ENCODE measurements around the gene MEIKIN.
"Not testable (repeated sequence)": the region's sequence is repeated elsewhere in the genome, so short reads cannot be mapped to it uniquely, and the experiment has no call there.

Gene MEIKIN

DNA sequence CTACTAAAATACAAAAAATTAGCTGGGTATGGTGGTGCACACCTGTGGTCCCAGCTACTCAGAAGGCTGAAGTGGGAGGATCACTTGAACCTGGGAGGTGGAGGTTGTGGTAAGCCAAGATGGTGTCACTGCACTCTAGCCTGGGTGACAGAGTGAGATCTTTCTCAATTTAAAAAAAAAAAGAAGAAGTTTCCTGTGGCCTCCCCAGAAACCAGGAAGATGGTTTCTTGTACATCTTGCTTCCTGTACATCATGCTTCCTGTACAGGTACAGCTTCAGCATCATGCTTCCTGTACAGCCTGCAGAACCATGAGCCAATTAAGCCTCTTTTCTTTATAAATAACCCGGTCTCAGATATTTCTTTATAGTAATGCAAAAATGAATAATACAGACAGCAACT is 43.2 kb downstream of the MEIKIN start:
- not testable (repeated sequence) for DNase-seq

DNA sequence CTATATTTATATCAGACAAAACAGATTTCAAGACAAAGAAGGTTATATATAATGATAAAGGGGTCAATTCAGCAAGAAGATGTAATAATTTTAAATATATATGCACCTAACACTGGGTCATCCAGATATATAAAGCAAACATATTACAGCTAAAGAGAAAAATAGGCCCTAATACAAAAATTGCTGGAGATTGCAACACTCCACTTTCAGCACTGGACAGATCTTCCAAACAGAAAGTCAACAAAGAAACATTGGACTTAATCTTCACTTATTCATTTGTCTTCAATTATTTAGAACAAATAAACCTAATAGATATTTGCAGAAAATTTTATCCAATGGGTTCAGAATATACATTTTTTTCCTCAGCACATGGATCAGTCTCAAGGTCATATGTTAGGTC is 45.8 kb downstream of the MEIKIN start:
- DNase-seq = no peak

DNA sequence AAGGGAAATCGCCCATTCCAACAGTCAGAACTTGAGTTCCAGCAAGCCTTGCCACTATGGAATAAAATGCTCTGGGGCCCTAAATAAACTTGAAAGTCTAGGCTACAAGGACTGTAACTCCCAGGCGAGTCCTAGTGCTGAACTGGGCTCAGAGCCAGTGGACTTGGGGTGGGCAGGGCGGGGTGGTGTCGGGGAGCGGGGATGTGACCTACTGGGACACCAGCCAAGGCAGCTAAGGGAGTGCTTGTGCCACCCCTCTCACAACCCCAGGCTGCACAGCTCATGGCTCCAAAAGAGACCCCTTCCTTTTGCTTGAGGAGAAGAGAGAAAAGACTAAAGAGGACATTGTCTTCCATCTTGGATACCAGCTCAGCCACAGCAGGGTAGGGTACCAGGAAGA is 61.5 kb downstream of the MEIKIN start:
- no peak for DNase-seq

DNA sequence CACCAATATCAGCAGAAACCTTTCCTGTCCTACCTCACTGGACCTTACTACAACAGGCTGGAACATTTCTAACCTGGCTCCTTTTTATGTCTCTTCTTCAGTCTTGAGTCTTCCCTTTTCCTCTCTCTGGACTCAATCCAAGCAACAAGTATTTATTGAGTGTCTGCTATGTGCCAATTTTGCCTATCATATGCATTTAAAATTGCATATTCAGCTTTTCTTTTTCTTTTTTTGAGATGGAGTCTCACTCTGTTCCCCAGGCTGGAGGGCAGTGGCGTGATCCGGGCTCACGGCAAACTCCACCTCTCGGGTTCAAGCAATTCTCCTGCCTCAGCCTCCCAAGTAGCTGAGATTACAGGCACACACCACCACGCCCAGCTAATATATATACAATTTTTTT is 65.8 kb downstream of the MEIKIN start:
- no peak for DNase-seq

DNA sequence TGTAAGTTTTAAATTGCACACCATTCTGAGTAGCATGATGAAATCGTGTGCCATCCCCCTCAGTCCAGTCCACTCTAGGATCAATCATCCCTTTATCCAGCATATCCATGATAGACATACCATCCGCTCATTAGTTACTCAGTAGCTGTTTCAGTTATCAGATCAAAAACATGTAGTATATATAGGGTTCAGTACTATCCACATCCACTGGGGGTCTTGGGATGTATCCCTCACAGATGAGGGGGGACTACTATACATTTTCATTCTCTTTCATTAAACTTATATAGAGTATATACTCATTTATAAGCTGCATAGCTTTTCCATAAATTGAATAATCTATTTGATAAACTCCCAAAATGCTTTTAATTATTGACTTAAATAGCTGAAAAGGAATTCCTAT is 67.6 kb downstream of the MEIKIN start:
- DNase-seq = no peak

- not testable (repeated sequence) for DNase-seq
These were observed 74.2 kb downstream of the MEIKIN start for GRCh38 chr5:131871251-131871650.

GRCh38 chr5:131867524-131867923 is 77.9 kb downstream of the MEIKIN start:
- DNase-seq = no peak

- DNase-seq = no peak
These were observed 81.8 kb downstream of the MEIKIN start for GRCh38 chr5:131863700-131864099.

DNA sequence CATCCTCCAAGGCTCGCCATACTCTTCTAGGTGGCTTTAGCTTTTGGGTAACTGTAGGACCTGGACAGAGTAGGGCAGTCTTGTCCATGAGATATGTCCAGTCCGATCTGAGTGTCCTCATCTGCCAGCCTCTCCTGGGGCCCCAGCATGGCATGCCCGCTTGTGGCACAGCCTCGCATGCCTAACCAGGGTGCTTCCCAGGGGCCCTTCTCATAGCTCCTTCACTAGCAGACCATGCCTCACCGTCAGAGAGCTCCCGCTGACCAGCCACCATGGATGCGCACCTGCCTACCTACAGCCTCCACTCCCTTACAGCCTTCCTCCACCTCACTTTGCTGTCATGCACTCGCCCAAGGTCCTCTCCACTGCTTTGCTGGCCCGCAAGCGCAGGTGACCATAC is 88.1 kb downstream of the MEIKIN start:
- no peak for DNase-seq

DNA sequence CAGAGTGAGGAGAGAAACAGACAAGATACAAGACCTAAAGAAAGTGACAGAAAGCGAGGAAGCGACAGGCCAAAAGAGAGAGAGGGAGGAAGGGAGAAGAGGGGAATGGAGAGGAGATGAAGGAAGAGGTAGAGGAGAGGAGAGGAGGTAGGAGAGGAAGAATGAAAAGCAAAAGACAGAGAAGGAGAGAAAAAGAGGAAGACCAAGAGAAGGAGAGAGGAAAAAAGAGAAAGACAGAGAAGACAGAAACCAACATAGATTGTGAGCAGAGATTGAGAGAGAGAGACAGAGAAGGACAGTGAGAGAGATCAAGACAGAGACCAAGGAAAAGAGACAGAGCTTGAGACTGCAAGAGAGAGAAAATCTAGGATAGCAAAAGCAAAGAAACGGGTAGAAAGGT is 90.0 kb downstream of the MEIKIN start:
- DNase-seq = no peak

- peak; percentile 20 for DNase-seq
These were observed 91.3 kb downstream of the MEIKIN start for GRCh38 chr5:131854134-131854533.

- DNase-seq = no peak
These were observed 96.8 kb downstream of the MEIKIN start for GRCh38 chr5:131848662-131849061.

DNA sequence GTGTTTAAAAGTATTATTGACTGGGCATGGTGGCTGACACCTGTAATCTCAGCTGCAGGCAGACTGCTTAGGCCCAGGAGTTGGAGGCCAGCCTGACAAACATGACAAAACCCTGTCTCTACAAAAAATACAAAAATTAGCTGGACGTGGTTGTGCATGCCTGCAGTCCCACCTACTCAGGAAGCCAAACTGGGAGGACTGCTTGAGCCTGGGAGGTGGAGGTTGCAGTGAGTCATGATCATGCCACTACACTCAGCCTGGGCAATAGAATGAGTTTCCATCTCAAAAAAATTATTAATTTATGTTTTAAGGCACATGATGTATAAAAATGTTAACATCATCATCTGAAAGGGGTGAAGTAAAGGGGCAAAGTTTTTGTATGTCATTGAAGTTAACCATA is 98.9 kb downstream of the MEIKIN start:
- DNase-seq = no peak

DNA sequence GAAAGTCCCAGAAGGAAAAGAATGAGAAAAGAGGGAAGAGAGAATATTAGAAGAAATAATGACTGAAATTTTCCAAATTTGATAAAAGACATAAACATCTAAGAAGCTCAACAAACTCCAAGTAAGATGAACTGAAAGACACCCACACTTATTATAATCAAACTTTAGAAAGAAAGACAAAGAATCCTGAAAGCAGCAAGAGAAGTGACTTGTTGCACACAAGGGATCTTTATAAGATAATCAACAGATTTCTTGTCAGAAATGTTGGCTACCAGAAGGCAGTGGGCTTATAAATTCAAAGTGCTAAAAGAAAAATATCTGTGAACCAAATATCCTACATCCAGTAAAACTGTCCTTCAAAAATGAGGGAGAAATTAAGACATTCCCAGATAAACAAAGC is 99.6 kb downstream of the MEIKIN start:
- no peak for DNase-seq

DNA sequence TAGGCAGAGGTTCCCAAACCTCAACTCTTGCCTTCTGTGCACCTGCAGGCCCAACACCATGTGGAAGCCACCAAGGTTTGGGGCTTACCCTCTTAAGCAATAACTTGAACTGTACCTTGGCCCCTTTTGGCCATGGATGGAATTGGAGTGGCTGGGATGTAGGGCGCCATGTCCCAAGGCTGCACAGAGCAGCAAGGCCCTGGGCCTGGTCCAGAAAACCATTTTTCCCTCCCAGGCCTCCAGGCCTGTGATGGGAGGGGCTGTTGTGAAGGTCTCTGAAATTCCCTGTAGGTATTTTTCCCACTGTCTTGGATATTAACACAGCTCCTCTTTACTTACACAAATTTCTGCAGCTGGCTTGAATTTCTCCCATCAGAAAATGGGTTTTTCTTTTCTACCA is 102.5 kb downstream of the MEIKIN start:
- DNase-seq = not testable (repeated sequence)

DNA sequence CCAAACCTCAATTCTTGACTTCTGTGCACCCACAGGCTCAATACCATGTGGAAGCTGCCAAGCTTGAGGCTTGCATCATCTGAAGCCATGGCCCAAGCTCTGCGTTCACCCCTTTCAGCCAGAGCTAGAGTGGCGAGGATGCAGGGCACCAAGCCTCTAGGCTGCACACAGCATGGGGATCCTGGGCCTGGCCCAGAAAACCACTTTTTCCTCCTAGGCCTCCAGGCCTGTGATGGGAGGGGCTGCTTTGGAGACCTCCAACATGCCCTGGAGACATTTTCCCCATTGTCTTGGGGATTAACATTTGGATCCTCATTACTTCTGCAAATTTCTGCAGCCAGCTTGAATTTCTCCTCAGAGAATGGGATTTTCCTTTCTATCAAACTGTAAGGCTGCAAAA is 112.8 kb downstream of the MEIKIN start:
- not testable (repeated sequence) for DNase-seq

DNA sequence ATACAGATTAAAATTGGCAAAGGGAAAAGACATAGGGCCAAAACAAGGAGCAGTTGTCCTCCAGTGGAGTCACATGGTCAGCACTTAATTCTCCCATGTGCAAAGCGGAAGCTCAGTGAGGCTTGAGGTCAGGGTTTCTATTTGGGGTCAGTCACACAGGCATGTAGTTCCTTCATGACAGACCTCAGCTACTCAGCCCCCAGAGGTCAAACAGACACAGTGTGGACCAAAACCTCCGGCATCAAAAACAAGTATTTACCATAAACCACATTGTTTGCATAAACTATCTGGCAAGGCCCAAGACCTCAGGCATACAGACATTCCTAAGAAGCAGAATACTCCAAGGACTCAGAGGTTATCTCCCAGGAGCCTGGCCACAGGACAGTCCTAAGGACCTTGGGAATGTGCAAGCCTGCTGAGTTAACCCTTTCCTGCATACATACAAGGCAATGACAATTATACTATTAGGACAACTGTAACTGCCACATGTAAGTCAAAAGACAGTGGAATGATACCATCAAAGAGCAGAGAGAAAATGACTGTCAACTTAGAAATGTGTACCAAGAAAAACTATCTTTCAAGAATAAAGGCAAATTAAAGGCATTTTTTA is 120.0 kb downstream of the MEIKIN start:
- no peak for DNase-seq

DNA sequence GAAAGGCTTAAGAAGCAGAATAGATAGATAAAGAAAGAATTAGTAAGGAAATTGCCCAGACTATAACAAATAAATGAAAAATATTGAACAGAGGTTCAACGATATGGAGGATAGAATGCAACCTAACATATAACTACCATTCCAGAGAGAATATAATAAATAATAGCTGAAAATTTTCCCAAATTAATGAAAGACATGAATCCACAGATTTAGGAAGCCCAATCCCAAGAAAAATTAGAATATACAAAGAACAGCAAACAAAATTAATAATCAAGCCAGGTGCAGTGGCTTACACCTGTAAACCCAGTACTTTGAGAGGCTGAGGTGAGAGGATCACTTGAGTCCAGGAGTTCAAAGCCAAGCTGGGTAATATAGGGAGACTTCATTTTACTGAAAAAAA is 120.8 kb downstream of the MEIKIN start:
- no peak for DNase-seq

DNA sequence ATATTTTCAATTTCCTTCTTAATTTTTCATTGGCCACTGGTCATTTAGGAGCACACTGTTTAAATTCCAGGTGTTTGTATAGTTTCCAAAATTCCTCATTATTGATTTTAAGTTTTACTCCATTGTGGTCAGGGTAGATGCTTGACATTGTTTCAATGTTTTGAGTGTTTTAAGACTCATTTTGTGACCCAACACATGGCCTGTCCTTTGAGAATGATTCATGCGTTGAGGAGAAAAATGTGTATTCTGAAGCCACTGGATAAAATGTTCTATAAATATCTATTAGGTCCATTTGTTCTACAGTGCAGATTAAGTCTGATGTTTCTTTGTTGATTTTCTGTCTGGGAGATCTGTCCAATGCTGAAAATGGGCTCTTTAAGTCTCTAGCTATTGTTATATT is 124.2 kb downstream of the MEIKIN start:
- peak; percentile 71 for DNase-seq

GRCh38 chr5:131818001-131818724 is 127.3 kb downstream of the MEIKIN start:
- no peak for DNase-seq

GRCh38 chr5:131814990-131815389 is 130.5 kb downstream of the MEIKIN start:
- DNase-seq = peak; percentile 94

DNA sequence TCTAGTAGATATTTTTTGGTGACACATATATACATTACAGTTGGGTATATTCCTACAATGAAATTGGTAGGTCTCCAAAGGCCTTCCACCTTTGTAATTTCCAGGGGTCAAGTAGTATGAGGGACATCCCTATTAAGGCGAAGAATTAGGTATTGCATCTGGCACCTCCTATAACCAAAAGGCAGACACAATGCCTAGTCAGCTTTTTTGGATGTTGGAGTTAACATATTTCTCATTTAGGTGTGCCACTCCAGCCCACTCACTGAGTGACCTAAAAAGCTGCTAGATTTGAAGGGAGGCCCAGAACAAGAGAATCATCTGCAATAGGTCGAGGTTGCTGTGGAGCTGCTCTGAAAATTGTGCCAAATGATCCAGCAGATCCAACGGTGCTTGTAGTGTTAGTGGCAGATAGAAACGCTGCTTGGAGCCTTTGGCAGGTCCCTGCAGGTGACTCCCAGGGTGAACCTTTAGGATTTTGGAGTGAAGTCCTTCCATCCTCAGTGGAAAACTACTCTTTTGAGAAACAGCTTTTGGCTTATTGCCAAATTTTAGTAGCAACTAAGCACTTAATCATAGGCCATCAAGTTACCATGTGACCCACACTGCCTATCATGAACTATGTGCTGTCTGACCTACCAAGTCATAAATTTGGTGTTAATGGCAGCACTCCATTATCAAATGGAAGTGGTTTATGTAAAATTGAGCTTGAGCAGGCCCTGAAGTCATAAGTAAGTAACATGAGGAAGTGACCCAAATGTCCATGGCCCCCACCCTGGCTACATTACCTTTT is 132.9 kb downstream of the MEIKIN start:
- DNase-seq = no peak

- DNase-seq = peak; percentile 29
These were observed 134.8 kb downstream of the MEIKIN start for GRCh38 chr5:131810510-131811249.
